Right atrium auricular region (tissue), 2 donors: Measurements from ENCODE around the gene PYGO2. TPM values are rescaled to one million over a fixed set of nuclear protein-coding genes. Genes with fewer than 3 reads are reported as not detected.

Source experiments
- DNase-seq: peaks from one replicate; pipeline ENCODE4 v3.0.0-alpha.2; 2019; ENCODE audit warnings: low spot score
- H3K27ac ChIP-seq, 2 donors: fragments of 200-600 bp; sonication (generic); 1 replicate in 1 of 2; 2 replicates in 1 of 2; pipeline ENCODE4 v1.5.1; 2016 to 2019
- H3K27me3 ChIP-seq, 2 donors: fragments of 200-600 bp; sonication (generic); one replicate each; pipeline versions ENCODE4 v1.5.1 to v1.6.0; 2017 to 2019
- H3K36me3 ChIP-seq: fragments of 200-600 bp; sonication (generic); one replicate; pipeline ENCODE4 v1.5.1; 2016
- H3K4me1 ChIP-seq, 2 donors: fragments of 200-600 bp; sonication (generic); one replicate each; pipeline versions ENCODE4 v1.5.1 to v1.6.0; 2017 to 2019
- H3K4me3 ChIP-seq, 2 donors: fragments of 200-600 bp; sonication (generic); 1 replicate in 1 of 2; 2 replicates in 1 of 2; pipeline ENCODE4 v1.5.1; 2017 to 2019; ENCODE audit warnings: mild to moderate bottlenecking in 1 of 2, moderate library complexity in 1 of 2
- H3K9me3 ChIP-seq, 2 donors: fragments of 200-600 bp; sonication (generic); one replicate each; pipeline ENCODE4 v1.5.1; 2019
- total RNA-seq, 2 donors: library from RNA; depleted of rRNA; stranded (reverse); fragments of >200 nt; gene quantifications; one replicate each; pipeline ENCODE4 v1.1.0, GENCODE V29; 2016
- TF ChIP-seq, protein P1 (sequence below), 2 donors: fragments of 200-600 bp; sonication (generic); IDR thresholded peaks; one replicate each; pipeline ENCODE4 v1.5.1; 2019; ENCODE audit warnings: antibody characterized with exemption in 2 of 2

The PYGO2 gene
- total RNA-seq, 2 donors from 2014 or later: 13.9 to 18.4 TPM

DNA sequence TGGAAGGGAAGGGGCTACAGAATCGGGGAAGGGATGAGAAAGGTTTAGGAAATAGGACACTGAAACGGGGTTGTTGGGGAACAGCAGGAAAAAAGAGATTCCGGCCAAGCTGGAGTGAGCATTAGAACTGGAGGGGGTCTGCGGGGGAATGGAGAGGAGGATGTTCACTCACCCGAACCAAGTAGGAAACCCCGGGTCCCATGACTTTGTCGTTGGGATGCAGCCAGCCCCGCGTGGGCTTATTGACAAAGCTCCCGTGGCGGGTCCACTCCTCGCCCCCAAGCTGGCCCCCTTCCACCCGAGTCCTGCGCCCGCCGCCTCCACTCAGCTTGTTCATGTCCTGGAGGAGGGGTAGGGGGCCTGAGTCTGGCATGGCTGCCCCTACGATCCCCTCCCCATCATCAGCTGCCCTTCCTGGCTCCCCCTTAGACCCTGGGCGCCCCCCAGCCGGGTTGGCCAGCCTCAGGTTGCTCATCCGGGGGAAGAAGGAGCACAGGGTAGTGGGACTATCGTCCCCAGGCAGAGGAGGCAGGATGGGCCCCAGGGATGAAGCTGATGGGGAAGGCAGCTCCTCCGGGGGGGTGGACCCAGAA is 8.4 kb upstream of the PYGO2 start:
- TF ChIP-seq, protein P1, sequence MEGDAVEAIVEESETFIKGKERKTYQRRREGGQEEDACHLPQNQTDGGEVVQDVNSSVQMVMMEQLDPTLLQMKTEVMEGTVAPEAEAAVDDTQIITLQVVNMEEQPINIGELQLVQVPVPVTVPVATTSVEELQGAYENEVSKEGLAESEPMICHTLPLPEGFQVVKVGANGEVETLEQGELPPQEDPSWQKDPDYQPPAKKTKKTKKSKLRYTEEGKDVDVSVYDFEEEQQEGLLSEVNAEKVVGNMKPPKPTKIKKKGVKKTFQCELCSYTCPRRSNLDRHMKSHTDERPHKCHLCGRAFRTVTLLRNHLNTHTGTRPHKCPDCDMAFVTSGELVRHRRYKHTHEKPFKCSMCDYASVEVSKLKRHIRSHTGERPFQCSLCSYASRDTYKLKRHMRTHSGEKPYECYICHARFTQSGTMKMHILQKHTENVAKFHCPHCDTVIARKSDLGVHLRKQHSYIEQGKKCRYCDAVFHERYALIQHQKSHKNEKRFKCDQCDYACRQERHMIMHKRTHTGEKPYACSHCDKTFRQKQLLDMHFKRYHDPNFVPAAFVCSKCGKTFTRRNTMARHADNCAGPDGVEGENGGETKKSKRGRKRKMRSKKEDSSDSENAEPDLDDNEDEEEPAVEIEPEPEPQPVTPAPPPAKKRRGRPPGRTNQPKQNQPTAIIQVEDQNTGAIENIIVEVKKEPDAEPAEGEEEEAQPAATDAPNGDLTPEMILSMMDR (IDR thresholded peaks at IDR 0.05): no peak
- peaks cover 36% of the 10 kb centered on the region for H3K36me3 ChIP-seq
- peak overlapping the region; percentile 36 to 48 for H3K4me3 ChIP-seq
- peak overlapping the region; percentile 99 for H3K27ac ChIP-seq
- H3K27me3 ChIP-seq: no peaks in the 10 kb centered on the region
- peaks cover 0 to 63% of the 10 kb centered on the region in 2 donors for H3K4me1 ChIP-seq
- no peak for DNase-seq
- H3K9me3 ChIP-seq: no peaks in the 10 kb centered on the region

DNA sequence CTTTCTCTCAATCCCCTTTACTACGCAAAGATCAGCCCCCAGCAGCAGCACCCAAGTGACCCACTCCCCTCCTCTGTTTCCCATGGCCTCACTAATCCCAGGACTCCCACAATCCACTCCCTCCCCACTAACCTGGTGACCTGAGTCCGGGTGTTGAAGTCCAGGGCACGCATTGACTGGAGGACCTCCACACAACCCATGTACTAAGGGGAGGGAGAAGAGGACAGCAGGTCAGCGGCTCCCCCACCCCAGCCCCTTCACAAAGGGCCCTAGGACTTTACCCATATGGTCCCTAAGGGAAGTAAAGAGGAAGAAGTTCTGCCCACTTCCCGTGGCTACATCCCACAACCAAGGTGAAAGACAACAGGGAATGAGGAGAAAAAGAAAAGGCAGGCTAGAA is 7.7 kb upstream of the PYGO2 start:
- H3K4me1 ChIP-seq: peaks cover 0 to 63% of the 10 kb centered on the region in 2 donors
- no peaks in the 10 kb centered on the region for H3K9me3 ChIP-seq
- no peaks in the 10 kb centered on the region for H3K27me3 ChIP-seq
- DNase-seq: no peak
- peak overlapping the region in 1 of 2 donors; percentile 48 for H3K4me3 ChIP-seq
- TF ChIP-seq, protein P1 (IDR thresholded peaks at IDR 0.05): no peak
- peaks cover 43% of the 10 kb centered on the region for H3K36me3 ChIP-seq
- peak overlapping the region; percentile 99 for H3K27ac ChIP-seq

DNA sequence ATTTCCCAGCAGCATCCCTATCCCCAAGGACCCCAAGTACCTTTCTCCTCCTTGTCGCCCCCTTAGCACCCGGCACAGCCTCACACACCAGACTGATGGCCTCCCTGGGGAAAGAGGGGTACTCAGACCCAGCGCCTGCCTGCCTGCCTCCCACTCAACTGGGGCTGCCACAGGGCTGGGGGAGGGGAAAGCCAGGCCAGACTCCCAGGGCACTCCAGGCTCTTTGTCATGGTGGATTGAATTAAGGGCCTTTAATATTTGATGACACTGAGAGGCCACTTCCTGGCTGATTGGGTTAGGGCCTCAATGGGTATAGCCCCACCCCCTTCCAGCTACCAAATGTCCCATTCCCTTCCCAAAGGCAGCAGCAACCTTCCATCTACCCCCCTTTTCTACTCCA is 7.1 kb upstream of the PYGO2 start:
- Histone ChIP-seq H3K36me3 (peaks cover 48% of the 10 kb centered on the region), H3K27ac (peak overlapping the region; percentile 99), H3K4me3 (no peak overlapping the region), H3K27me3 (no peaks in the 10 kb centered on the region), H3K4me1 (peaks cover 0 to 63% of the 10 kb centered on the region in 2 donors), H3K9me3 (no peaks in the 10 kb centered on the region)
- no peak for DNase-seq
- TF ChIP-seq, protein P1 (IDR thresholded peaks at IDR 0.05): no peak

DNA sequence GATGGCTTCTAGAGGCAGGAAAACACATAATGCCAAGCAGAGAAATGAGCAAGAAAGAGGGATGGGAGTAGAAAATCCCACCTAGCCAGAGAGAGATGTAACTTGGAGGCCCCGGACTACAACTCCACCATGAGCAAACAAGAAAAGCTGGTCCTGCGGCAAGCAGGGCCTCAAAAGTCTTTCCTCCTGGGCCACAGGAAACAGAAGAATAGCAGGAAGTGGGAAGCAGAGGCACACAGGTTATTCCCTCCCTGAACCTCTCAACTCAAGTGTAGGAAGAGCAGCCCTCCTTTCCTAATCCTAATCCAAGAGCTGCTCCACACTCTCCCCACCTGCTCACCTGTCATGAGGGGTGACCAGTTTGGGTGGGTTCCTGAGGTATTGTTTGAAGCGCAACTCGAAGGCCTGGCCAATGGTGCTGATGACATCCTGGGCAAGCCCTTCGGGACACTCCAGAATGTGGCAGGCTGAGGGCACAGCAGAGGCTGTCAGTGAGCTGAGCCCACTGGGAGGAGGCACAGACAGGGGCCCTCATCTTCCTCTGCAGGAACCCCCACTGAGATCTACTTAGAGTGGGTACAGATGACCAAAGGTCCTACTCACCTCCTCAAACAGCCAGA is 5.9 kb upstream of the PYGO2 start:
- H3K36me3 ChIP-seq: peaks cover 59% of the 10 kb centered on the region
- H3K4me3 ChIP-seq: no peak overlapping the region
- peaks cover 0 to 60% of the 10 kb centered on the region in 2 donors for H3K4me1 ChIP-seq
- peak overlapping the region; percentile 36 to 99 for H3K27ac ChIP-seq
- no peak for DNase-seq
- H3K27me3 ChIP-seq: no peaks in the 10 kb centered on the region
- no peaks in the 10 kb centered on the region for H3K9me3 ChIP-seq
- TF ChIP-seq, protein P1 (IDR thresholded peaks at IDR 0.05): no peak

DNA sequence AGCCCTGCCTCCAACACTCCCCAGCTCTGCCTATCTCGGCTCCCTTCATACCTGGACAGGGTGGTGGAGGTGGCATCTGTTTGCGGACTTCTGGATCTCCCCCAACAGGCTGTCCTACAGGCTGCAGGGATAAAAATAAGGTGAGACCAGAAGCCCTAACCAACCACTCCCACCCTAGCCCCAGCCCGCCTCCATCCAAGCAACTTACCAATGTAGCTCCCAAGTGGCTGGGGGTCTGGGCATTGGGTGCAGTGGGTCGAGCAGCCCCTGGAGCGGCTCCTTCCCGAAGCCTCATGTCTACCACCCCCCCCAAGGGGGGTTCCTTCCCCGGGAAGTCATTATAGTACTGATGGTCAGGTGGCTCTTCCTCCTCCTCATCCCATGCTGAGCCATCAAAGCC is 4.5 kb upstream of the PYGO2 start:
- Histone ChIP-seq H3K27ac (no peak overlapping the region), H3K36me3 (peaks cover 59% of the 10 kb centered on the region), H3K4me3 (no peak overlapping the region), H3K4me1 (peaks cover 0 to 52% of the 10 kb centered on the region in 2 donors), H3K27me3 (no peaks in the 10 kb centered on the region), H3K9me3 (no peaks in the 10 kb centered on the region)
- TF ChIP-seq, protein P1 (IDR thresholded peaks at IDR 0.05): no peak
- DNase-seq: no peak
